HG03378 (cell line): ENCODE measurements around the gene TNIP2.
A peak's percentile ranks its signal among the peaks of the same experiment; 100 is the strongest.

ENCODE experiments used
- ATAC-seq: cut with Tn5 transposase; IDR thresholded peaks from one replicate; pipeline ENCODE4 v1.9.1; 2021; ENCODE audit warnings: mild to moderate bottlenecking, moderate library complexity; ENCODE audit not compliant: unreplicated experiment

The TNIP2 gene

DNA sequence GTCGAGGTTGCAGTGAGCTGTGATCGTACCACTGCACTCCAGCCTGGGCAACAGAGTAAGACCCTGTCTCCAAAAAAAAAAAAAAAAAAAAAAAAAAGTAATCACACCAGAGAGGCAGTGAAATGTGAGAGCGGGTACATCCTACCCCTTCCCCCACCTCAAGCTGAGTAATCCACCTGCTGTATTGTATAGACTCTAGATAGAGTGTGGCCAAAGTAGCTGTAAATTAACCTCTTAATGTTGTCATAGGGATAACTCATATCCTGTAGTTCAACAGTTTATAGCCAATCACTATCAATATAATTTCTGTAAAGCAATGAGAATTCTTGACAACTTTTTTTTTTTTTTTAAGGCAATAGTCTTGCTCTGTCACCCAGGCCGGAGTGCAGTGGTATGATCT is 30.8 kb downstream of the TNIP2 start:
- no peak for ATAC-seq

DNA sequence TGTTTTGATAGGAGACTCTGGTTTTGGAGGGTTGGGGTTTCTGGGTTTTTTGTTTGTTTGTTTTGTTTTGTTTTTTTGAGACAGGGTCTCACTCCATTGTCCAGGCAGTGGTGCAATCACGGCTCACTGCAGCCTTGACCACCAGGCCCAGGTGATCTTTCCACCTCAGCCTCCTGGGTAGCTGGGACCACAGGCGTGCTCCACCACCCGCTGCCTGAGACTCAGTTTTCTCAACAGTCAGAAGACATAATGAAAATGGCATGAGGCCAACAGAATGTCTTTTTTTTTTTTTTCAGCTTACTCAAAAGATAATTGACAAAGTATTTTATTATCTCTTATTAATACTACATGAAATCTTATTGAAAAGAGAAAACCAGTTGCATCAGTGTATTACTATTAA is 32.4 kb downstream of the TNIP2 start:
- no peak for ATAC-seq

DNA sequence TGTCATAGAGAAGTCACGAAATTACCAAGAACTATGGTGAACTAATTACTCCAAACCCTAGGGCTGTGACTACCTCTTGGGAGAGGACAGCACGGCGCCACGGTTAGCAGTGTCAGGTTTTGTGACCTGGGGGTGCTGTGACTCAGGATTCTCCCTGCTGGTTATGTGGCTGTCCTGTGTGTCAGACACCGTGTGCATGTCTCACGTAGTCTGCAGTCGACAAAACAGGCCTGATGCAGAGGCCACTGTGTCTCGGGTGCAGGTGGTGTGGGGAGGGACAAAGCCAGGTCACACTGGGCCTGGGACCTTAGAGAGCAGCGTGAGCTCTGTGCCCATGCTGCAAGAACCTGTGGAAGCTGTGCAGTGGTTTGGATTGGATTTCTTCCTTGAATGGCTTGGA is 34.1 kb downstream of the TNIP2 start:
- ATAC-seq: no peak

DNA sequence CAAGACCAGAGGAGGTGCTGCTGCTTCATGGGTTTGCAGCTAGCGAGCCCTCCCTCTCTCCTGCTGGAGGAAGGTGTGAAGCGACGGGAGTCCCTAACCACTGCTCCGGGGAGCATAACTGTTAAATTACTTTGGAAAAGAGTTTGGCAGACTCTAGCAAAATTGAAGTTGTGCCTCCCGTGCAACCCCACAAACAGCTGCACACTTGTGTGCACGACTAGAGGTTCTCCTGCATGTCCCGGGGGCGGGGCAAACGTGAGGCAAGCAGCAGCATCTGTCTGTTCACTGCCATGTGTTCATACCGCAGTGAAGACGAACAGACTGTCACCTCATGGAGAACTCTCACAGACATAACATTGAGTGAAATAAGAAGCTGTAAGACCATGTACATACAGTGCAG is 34.5 kb downstream of the TNIP2 start:
- no peak for ATAC-seq

DNA sequence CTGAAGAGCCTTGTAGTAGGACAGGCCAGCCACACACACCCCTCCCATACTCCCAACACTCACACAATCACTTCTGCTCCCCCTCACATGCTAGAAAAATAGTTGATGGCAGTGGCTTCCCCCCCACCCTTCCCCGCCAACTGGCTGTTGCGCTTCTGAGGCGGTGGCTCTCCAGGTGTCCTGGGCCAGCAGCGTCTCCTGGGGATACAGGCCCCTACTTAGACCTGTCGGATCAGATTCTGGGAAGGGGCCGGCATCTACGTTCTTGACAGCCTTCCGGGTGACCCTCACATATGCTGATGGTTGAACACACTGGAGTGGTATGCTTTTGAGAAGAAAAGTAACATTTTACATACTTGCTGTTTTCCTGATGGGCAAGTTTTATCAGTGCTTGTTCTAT is 39.9 kb downstream of the TNIP2 start:
- no peak for ATAC-seq

DNA sequence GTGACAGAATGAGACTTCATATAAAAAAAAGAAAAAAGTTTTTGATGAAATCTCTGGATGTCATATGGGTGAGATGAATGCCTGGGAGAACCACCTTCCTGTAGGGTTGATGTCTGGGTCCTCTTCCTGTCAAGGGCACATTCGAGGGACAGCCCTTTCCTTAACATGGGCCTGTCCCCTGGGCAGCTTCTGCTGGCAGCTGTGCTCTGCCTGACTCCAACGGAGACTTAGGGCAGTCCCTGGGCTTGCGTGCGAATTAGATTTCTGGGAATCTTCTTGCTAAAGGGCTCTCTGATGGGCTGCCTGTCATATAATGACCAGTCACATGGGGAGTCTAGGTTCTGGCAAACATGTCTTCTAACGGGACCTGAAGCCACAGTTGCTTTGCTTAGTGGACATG is 40.7 kb downstream of the TNIP2 start:
- no peak for ATAC-seq

DNA sequence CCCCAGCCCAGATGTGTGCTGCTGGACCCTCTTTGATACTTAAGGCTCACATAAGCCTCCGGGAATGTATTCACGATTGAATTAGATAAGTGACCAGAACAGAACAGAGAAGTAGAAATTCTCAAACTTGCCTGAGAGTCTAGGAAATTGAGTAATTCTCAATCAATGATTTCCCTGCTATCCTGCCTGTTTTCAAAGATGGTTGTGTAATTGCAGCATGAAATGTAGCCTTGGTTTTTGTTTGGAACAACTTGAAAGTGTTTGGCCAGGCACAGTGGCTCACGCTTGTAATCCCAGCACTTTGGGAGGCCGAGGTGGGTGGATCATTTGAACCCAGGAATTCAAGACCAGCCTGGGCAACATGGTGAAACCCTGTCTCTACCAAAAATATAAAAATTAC is 41.2 kb downstream of the TNIP2 start:
- no peak for ATAC-seq

DNA sequence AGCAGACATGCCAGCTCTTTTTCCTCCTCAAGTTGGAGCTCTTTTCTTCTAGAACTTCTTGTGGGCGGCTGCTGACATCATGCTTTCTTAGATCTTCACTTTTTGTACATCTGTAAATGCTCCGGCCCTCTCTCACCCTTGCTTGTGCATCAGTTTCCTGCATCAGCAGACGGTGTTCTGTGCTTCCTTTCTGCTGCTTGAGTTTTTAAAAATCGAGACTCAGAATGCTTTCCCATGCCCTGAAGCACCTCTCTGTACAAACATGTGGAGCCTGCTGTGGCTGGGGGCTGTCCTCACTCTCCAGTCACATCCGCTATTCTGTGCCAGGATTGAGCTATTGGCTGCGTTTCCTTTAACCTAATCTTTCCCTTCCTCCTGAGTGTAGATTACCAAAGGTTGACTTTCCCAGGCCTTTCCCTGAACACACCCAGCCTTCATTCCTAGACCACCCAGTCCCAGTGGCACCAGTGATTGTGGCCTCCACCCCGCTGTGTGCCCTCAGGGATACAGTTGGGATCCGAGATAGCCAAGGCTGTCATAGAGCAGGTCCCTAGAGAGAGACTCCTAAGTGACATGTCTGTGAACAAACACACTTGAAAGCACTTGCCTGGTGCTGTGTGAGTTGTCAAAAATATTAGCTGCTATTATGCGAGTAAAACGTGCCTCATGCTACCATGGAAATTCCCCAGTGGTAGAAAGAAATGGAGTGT is 41.9 kb downstream of the TNIP2 start:
- ATAC-seq: no peak

DNA sequence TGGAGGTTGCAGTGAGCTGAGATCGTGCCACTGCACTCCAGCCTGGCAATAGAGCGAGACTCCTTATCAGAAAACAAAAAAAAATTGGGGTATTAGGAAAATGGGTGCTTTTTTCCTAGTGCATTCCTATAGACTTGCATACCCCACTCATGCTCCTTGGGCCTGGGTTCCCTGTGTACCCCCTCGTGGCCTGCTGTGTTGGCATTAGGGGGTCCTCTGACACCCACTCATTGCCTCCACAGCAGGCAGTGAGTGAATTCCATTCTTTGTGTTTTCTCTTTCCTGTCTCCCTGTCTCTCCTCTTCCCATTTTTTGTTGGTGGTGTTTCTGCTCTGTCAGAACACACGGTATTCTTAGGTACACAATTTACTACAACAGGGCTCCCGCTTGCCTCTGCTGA is 42.8 kb downstream of the TNIP2 start:
- no peak for ATAC-seq

DNA sequence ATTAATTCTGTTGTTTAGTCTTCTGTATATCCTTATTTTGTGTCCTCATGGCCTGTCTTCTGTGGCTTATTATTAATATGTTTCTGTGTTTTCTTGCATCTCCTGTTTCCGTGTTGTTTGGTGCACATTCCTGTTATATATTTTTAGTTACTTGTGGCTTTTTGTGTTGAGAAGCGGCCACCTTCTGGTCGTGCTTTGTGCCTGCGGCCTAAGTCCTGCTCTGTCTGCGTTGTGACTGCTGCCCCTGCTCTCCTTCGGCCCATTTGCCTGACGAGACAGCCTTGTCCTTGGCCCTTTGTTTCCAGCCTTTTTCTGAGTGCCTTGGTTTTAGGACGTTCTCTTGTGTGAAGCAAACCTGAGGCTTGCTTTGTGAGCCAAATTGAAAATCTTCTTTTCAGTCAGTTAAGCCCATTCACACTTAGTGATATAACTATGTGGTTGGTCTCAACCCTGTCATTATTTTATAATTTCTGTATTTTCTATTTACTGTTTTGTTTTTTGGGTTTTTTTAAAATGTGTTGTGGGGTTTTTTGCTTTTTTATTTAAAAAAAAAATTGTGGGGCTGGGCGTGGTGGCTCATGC is 43.8 kb downstream of the TNIP2 start:
- no peak for ATAC-seq

DNA sequence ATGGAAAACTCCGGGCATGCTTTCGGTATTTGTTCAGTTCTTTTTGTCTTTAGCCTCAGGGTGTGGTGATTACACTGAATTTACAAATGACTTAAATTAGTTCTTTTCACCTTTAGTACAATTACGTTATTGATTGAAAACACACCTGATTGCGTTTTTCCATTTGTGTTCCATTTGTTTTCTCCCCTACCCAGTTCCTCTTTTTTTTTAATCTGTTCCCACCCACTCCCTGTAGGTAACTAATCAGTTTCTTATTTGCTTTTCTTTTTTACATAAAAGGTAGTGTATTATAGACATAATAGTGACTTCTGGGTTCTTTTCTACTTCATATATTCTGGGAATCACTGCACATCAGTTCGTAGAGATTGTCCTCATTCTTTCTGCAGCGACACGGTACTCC is 53.4 kb downstream of the TNIP2 start:
- ATAC-seq: no peak

DNA sequence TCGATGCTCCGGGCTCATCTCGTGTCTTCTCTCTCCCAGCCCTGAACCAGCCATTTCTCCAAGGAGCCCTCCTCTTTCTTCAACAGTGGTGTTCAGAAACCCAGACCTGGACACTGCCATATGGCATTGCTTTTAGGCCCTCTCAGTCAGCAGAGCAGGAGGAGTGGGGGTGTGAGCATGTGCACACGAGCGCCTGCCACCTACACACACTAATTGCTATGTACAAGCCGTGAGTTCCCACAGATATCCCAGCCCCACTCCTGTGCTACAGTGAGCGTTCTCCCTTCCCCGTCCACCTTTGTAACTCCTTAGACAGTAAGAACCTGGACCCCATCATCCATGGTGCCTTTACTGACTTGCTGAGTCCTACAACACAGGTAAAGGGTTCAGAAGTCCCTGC is 53.8 kb downstream of the TNIP2 start:
- ATAC-seq: no peak

DNA sequence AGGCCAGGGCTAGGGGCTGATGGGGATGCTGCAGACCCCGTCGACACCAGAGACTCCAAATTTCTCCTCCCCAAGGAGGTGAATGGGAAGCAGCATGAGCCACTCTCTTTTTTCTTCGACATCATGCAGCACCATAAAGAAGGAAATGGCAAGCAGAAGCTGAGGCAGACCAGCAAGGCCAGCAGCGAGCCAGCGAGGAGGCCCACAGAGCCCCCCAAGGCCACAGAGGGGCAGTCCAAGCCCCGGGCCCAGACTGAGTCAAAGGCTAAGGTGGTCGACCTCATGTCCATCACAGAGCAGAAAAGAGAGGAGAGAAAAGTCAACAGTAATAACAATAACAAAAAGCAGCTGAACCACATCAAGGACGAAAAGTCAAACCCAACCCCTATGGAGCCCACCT is 56.1 kb downstream of the TNIP2 start:
- no peak for ATAC-seq

DNA sequence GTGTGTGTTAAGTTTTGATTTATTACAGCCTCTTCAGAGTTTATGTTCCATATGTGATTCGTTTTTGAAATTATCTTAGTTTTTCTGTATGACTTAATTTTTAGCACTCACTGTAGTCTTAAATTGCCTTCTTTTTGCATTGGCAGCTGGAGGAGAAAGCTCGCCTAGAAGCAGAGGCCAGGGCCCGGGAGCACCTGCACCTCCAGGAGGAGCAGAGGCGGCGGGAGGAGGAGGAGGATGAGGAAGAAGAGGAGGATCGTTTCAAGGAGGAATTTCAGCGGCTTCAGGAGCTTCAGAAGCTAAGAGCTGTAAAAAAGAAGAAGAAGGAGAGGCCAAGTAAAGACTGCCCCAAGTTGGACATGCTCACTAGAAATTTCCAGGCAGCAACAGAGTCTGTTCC is 56.6 kb downstream of the TNIP2 start:
- ATAC-seq: no peak

DNA sequence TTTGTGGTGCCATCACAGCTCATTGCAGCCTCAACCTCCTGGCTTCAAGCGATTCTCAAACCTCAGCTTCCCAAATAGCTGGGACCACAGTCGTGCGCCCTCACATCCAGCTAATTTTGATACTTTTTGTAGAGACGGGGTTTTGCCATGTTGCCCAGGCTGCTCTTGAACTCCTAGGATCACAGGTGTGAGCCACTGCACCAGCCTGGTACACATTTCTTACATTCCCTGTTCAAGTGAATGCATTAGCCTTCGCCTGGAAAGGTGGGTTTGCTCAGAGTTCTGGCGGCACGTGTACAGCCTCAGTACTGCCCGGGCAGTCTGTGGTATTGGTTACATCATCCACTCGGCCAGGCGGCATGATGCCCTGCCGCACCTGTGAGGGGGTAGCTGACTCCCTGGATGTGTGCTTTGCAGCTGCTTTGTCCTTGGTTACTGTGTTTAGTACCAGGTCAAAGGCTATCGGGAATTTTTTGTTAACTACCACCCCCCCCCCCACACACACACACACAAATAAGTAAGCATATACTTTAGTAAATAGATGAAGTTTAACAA is 57.1 kb downstream of the TNIP2 start:
- ATAC-seq: no peak

DNA sequence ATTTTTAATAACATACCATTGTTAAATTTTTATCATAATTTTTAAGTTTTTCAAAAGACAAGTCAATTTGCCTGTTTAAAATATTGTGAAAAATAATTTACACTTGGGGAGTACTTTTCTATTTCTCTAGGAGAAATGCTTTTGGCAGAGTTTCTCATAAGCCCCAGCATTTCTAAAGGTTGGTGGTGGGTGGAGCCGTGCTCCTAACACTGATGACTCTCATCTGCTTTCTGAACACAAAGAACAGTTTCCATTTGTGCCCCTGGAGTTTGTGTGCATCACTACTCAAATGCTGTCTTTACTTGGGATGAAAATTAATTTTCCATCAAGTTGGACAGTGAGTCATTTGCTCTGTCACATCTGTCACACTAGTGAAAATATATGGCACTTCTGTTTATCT is 57.6 kb downstream of the TNIP2 start:
- ATAC-seq: no peak

DNA sequence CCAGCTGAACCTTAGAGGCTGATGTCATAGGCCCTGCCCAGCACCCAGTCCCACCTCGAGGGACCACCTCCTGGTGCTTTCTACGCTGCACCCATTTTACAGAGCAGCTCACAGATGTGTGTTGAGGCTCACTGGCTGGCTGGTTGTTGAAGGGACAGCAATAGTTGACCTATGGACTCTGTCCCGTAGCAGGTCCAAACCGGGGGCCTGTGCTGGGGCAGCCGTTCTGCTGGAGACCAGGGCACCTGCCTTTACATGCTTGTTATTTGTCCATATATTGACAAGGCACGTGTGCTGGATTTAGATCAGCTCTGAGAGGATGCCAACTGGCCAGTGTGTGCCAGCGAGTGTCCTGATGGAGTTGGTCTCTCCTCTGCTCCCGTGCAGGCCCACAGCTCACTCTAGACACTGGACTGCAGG is 58.1 kb downstream of the TNIP2 start:
- ATAC-seq: no peak

DNA sequence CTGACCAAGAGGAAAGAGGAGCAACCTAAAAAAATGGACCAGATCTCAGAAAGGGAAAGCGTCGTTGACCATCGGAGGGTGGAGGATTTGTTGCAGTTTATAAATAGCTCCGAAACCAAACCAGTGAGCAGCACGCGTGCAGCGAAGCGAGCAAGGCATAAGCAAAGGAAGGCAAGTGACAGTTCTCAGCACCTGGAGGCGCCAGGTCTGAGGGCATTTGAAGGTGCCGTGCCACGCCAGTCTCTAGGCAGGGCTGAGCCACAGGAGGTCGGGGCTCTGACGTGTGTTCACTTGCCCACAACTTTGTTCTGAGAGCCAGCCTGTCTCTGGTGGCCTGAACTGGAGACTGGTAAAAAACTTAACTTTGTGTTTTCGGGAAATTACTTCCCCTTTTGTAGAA is 59.7 kb downstream of the TNIP2 start:
- ATAC-seq: peak; percentile 84

DNA sequence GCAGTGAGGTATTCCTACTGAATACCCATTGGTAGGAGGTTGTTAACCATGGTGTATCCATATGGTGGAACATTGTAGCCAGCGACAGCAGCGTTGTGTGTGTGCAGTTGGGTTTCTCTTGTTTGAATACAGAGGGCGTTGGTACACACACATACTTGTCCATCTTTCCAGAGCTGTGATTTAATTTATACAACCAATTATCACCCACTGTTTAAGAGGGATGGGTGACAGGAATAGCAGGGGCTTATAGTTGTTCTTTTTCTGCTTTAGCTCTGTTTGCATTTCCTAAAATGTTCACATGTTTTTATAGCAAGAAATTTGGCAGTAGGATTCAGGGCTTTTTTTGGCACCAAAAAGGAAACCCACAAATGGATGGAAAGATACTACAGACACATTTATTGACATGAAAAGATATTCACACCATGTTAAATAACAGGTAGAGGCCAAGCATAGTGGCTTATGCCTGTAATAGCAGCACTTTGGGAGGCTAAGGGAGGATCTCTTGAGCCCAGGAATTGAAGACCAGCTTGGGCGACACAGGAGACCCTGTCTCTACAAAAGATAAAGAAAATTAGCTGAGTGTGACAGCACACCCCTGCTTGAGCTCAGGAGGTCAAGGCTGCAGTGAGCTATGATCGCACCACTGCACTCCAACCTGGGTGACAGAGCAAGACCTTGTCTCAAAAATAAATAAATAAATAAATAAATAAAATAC is 60.6 kb downstream of the TNIP2 start:
- no peak for ATAC-seq

DNA sequence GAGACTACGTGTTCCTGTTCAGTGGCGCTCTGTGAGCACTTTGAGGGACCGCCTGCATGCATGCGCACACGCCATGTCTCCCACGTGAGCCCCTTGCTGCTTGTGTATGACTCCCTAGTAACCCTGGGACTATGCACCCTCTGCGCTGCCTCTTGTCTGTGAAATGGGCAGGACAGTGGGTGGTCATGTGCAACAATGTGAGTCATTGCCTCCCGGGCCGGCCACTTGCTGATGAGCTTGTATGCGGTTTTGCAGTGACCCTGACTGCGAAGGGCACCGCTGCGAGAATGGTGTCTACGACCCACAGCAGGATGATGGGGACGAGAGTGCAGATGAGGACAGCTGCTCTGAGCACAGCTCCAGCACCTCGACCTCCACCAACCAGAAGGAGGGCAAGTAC is 61.4 kb downstream of the TNIP2 start:
- ATAC-seq: no peak

DNA sequence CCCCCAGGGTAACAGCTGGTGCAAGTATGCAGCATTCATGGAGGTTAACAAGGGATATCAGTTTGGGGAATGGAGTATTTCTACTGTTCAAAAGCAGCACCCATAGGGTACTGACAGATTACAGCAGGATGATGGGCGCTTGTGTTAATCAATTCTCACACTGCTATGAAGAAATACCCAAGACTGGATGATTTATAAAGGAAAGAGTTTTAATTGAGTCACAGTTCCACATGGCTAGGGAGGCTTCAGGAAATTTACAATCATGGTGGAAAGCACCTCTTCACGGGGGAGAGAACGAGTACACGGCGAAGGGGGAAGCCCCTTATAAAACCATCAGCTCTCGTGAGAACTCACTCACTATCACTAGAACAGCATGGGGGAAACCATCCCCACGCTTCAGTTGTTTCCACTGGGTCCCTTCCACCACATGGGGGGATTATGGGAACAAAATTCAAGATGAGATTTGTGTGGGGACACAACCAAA is 64.1 kb downstream of the TNIP2 start:
- ATAC-seq: no peak
